ENCODE results near the gene MARK4.

- TF ChIP-seq POLR2A (IDR thresholded peaks at IDR 0.05): no peak
- no peak for TF ChIP-seq CTCF (IDR thresholded peaks at IDR 0.05)
These were observed 632 bp downstream of the MARK4 start for GRCh38 chr19:45251452-45252354.
